Stomach (tissue), 4 donors: Measurements from ENCODE around the gene PHACTR3.

Experiments used
- EP300 ChIP-seq: sonication (generic); formaldehyde crosslinking; IDR thresholded peaks from one replicate; pipeline ENCODE4 v1.6.1; 2017; ENCODE audit warnings: antibody characterized with exemption
- TF ChIP-seq, protein P1 (sequence below), 7 experiments: fragments of 450-650 bp in 4 of 7; fragments of 200-600 bp in 3 of 7; sonication (generic) in 3 of 7; IDR thresholded peaks; one replicate each; pipeline ENCODE4 v1.5.1; 2016 to 2019; ENCODE audit warnings: antibody characterized with exemption in 7 of 7, control low read depth in 2 of 7, mild to moderate bottlenecking in 1 of 7

DNA sequence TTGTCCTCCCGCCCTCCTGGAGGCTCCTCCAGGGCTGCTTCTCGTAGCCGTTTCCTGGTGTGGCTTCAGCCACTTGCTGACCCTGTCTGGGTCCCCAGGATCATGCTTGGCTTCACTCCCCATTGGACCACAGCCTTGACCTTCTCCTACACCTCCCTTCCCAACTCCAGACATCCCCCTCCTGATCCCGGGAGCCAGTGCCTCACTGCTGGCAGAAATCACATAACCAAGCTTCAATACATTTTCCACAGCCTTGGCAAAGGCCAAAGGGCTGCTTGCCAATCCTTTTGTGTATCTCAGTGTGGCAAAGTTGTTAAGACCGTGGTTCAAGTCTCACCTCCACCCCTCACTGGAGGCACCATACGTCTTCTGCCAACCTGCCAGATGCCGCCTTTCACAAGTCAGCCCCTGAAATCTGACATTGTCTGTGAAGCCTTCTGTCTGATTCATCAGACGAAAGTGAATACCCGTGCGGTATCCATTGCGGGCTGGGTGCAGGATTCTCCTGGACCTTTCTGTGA is 60.1 kb downstream of the PHACTR3 start:
- TF ChIP-seq, protein P1, sequence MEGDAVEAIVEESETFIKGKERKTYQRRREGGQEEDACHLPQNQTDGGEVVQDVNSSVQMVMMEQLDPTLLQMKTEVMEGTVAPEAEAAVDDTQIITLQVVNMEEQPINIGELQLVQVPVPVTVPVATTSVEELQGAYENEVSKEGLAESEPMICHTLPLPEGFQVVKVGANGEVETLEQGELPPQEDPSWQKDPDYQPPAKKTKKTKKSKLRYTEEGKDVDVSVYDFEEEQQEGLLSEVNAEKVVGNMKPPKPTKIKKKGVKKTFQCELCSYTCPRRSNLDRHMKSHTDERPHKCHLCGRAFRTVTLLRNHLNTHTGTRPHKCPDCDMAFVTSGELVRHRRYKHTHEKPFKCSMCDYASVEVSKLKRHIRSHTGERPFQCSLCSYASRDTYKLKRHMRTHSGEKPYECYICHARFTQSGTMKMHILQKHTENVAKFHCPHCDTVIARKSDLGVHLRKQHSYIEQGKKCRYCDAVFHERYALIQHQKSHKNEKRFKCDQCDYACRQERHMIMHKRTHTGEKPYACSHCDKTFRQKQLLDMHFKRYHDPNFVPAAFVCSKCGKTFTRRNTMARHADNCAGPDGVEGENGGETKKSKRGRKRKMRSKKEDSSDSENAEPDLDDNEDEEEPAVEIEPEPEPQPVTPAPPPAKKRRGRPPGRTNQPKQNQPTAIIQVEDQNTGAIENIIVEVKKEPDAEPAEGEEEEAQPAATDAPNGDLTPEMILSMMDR (IDR thresholded peaks at IDR 0.05): no peak
- no peak for TF ChIP-seq EP300
